ENCODE data around the gene WWC2.
"Not testable (repeated sequence)": the region's sequence is repeated elsewhere in the genome, so short reads cannot be mapped to it uniquely, and the experiment has no call there.

Gene WWC2

DNA sequence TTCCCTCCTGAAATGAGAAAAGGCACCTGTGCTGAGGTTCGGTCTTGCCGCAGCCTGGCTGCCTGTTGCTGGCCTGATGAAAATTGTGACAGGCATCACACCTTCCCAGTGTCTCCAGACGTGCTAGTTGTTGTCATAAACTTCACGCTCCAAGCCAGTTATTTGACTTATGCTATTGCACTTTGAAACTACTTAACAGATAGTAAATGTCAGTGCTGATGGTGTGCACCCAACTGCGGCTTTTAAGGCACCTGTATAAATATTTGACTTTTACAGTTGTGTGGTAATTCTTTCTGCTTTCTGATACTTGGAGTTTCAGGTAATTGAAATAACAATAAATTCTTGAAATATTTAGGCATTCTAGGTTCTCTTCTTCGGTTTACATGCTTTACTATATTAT, 1.8 kb downstream of the WWC2 start:
- no peak for DNase-seq

DNA sequence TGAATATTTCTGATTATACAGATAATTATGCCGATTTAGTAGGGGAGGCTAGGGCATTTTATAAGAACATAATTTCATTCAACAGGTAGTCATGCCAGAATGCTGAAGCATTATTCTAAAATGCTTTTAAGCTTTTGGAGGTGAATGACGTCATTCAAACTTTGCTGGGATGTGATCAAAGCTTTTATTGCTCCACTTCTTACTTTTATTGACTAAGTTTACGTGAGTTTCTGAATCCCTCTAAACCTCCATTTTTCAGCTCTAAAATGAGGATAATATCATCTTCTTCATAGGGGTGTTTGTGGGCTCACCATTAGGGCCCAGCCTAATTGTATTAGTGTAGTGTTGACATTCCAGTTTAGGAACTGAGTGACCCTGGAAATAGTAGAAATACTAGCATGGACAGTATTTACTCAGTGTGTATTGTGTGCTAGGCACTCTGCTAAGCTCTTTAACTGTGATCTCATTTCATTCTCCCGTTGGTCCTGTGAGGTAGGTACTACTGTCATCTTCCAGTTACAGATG, 3.0 kb downstream of the WWC2 start:
- no peak for ATAC-seq

More for the DNA sequence above, 1.8 kb downstream of the WWC2 start:
- ATAC-seq: no peak

GRCh38 chr4:183105092-183105491, 6.0 kb downstream of the WWC2 start:
- no peak for ATAC-seq
- no peak for DNase-seq

More for the DNA sequence above, 3.0 kb downstream of the WWC2 start:
- DNase-seq: no peak

DNA sequence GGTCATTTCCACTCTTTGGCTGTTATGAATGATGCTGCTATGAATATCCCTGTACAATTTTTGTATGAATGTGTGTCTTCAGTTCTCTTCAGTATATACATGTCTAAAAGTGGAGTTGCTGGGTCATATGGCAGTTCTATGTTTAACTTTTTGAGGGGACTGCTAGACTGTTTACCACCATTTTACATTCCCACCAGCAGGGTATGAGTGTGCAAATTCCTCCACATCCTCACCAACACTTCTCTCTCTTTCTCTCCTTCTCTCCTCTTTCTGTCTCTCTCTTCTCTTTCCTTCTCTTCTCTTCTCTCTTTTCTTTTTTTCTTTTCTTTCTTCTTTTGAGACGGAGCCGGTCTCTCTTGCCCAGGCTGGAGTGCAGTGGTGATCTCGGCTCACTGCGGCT, 7.8 kb downstream of the WWC2 start:
- no peak for ATAC-seq

GRCh38 chr4:183107891-183108459, 8.9 kb downstream of the WWC2 start:
- no peak for ATAC-seq
- DNase-seq: no peak

More for the DNA sequence above, 7.8 kb downstream of the WWC2 start:
- no peak for DNase-seq

GRCh38 chr4:183110244-183110643, 11.2 kb downstream of the WWC2 start:
- ATAC-seq (no peak), DNase-seq (no peak)

DNA sequence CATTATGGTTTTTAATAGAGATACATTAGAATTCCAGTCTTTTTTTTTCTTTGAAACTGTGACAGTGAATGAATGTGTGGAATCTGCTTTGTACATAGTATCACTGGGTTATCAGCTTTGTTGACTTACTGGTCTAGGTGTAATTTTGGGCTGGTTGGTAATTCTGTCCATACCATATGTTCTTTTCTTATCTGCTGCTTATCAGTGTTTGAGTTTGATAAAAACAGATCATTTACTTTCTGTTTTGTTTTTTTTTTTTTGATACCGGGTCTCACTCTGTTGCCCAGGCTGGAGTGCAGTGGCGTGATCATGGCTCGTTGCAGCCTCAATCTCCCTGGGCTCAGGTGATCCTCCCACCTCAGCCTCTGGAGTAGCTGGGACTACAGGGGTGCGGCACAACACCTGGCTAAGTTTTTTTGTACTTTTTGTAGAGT, 12.4 kb downstream of the WWC2 start:
- DNase-seq (no peak), ATAC-seq (no peak)

- DNase-seq (no peak), ATAC-seq (no peak)
These were observed 19.1 kb downstream of the WWC2 start for GRCh38 chr4:183118141-183118540.

- ATAC-seq: no peak
- DNase-seq: no peak
These were observed 19.5 kb downstream of the WWC2 start for GRCh38 chr4:183118585-183118984.

- not testable (repeated sequence) for DNase-seq, ATAC-seq
These were observed 22.6 kb downstream of the WWC2 start for GRCh38 chr4:183121660-183122059.

- no peak for ATAC-seq
These were observed 25.2 kb downstream of the WWC2 start for GRCh38 chr4:183124228-183124627.

DNA sequence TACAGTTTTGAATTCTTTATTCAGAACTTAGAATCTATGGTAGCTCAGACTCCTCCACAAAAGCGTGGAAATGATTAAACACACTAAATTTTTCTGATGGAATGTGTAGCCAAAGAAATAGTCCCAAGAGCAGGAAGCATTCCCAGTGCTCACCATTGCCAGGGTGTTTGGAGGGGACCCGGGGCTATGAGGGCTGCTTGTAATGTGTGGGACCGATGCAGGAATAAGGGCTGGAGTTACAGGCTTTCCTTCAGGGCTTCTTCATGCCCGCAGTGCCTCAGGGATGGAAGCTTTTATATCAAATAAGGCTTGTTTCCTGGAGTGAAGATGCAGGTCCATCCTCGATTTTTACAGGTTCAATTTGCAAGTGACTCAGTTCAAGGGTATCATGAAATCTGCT, 25.8 kb downstream of the WWC2 start:
- no peak for DNase-seq
- no peak for ATAC-seq

More at GRCh38 chr4:183124228-183124627, 25.2 kb downstream of the WWC2 start:
- no peak for DNase-seq

DNA sequence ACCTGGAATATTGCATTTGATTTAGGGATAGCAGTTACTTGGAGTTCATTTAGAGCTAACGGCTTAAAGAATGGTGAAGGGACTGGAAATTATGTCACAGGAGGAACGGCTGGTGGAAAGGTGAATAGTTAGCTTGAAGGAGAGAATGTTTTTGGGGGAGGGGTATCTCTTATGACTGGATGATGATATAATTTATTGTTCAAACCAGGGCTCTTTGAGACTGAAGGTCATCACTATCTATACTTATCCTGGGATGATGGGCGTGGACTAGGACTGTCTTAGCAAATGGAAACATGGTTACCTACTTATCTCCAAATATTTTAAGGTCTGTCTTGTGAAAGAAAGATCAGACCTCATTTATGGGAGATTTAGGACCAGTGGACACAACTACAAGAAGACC, 30.1 kb downstream of the WWC2 start:
- no peak for ATAC-seq
- no peak for DNase-seq

DNA sequence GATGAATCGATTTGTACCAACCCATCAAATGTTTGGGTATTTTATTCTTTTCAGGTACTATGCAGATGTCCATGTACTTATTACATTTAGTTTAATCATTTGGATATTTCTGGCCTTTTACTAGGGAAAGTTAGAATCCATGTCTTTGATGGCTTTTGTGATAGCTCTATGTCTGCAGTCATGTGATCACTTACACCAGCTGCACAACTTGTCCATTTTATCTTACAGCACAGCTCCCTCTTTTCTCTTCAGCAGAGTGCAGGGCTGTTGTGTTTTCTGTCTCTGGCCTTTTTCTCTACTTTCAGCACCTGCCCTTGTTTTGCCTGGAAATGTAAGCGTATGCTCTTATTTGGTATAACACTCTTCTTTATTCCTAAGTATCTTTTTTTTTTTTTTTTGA, 30.6 kb downstream of the WWC2 start:
- ATAC-seq (no peak), DNase-seq (no peak)

DNA sequence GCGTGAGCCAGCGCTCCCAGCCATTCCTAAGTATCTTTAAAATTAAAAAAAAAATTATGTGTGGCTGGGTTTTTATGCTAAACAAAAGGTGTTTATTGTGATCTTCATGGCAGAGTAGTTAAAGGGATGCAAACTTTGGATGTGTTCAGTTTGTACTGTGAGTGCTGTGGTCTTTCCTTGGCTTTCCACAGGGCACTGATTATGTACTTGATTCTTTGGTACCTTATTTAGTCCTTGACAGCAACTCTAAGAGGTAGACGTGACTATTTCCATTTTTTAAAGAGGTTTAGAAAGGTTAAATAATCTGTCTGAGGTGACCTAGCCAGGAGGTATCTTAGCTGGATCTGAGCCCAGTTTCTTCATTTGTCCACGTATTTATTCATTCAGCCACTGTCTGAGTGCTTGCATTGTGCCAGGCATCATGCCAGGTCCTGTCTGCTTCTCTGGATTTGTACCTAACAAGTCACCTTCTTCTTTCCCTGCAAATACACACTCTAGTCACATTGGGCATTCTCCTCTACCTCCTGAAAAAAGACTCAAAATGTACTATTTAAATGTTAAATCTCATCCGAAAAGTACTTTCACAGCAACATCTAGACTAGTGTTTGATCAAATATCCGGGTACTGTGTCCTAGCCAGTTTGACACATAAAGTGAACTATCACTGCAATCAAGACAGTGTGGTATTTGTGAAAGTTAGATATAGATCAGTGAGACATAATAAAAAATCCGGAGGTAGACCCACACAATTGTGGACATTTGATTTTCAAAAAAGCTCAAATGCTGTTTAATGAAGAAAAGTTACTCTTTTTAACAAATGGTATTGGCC, 31.5 kb downstream of the WWC2 start:
- ATAC-seq (no peak), DNase-seq (no peak)

DNA sequence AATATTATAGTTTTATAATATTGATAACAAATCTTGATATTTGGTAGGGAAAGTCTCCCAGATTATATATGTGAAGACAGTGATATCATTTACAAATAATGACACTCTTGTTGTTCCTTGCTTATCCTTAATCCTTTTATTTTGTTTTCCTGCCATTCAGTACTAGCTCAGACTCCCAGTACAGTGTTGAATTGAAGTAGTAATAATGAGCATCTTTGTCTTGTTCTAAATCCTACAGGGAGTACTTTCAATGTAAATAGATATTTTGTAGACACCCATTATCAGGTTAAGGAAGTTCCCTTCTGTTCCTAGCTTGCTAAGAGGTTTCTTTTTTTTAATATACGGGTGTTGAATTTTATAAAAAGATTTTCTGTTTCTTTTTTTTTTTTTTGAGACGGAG, 33.0 kb downstream of the WWC2 start:
- DNase-seq: no peak
- ATAC-seq: no peak

GRCh38 chr4:183132865-183133264, 33.8 kb downstream of the WWC2 start:
- DNase-seq (no peak), ATAC-seq (no peak)

DNA sequence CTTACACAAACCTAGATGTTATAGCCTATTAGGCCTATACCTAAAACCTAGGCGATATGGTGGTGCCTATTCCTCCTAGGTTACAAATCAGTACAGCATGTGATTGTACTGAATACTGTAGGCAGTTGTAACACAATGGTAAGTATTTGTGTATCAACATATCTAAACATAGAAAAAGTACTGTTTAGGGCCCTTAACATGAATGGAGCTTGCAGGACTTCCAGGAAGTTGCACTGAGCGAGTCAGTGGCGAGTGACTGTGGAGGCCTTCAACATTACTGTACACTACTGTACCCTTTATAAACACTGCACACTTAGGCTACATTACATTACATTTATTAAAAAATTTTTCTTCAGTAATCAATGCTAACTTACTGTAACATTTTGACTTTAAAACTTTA, 37.8 kb downstream of the WWC2 start:
- ATAC-seq (no peak), DNase-seq (no peak)

- no peak for ATAC-seq
- no peak for DNase-seq
These were observed 40.1 kb downstream of the WWC2 start for GRCh38 chr4:183139058-183139750.

DNA sequence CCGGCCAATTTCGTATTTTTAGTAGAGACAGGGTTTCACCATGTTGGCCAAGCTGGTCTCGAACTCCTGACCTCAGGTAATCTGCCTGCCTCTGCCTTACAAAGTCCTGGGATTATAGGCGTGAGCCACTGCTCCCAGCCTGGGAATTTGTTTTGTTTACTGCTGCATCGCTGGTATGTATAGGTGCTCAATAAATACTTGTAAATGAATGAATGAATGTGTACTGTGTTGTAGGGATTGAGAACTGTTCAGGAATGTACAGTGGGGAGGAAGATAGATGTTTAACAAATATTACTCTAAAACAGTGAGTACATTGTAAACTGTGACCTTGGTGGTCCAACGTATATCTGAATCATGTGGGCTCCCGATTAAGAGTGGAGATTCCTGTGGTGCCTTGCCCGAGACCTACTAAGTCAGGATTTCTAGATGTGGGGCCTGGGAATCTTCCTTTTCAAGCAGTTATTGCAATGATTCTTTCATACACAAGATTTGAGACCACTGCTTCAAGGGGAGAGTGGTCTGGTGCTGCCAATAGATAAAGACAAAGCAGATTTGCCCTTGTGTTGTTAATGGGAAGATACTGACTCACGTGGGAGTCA, 41.0 kb downstream of the WWC2 start:
- ATAC-seq (no peak), DNase-seq (no peak)

GRCh38 chr4:183140911-183141320, 41.9 kb downstream of the WWC2 start:
- no peak for DNase-seq
- ATAC-seq: no peak

- ATAC-seq: no peak
- no peak for DNase-seq
These were observed 42.9 kb downstream of the WWC2 start for GRCh38 chr4:183141997-183142396.
